ENCODE measurements around the gene NLRC5. TPM values are rescaled to one million over a fixed set of nuclear protein-coding genes. Genes with fewer than 3 reads are reported as not detected.

NLRC5 gene
- total and polyA plus RNA-seq, 9 of the 15 experiments (the other 6 are each of a cell fraction or from before 2014, with no cell fraction given), result 0.59 to 0.71 TPM; not detected in 7

- Histone ChIP-seq H3K36me3 (ENCODE audit: control insufficient read depth, insufficient read depth, low read length) (no peaks in the 10 kb centered on the region), H4K20me1 (replicated peaks; ENCODE audit: control insufficient read depth, insufficient read depth, low read length) (no peaks in the 10 kb centered on the region), H3K9me3 (replicated peaks; ENCODE audit: control insufficient read depth, insufficient read depth, low read depth, low read length) (no peaks in the 10 kb centered on the region), H3K79me2 (ENCODE audit: control insufficient read depth, insufficient read depth, low read length) (no peaks in the 10 kb centered on the region), H3K4me1 (replicated peaks in 1 of 2; ENCODE audit: control insufficient read depth in 2 of 2, insufficient read depth in 2 of 2, low read length in 2 of 2) (peaks cover 4 to 22% of the 10 kb centered on the region in 2 experiments; a peak in 4 of 5 replicates), H3K4me3 (no peak overlapping the region), H2AFZ (ENCODE audit: low read depth, low read length) (peak overlapping the region; percentile 87), H3K9me1 (ENCODE audit: control insufficient read depth, insufficient read depth, low read length) (no peaks in the 10 kb centered on the region), H3K9ac (ENCODE audit: insufficient read depth in 1 of 2, low read depth in 2 of 2, low read length in 2 of 2) (0 out of 4 replicates have a peak overlapping the region, but pooled peaks of 1 of the 2 experiments have one; percentile 6), H3K27me3 (ENCODE audit: control insufficient read depth in 2 of 2, insufficient read depth in 2 of 2, low read length in 2 of 2) (peaks cover under 1 to 6% of the 10 kb centered on the region in 2 experiments; a peak in 4 of 5 replicates), H3K4me2 (ENCODE audit: insufficient read depth, low read length) (peak overlapping the region; percentile 4; the same call in 1 of the 2 replicates), H3K27ac (ENCODE audit: extremely low read depth, low read depth, low read length) (peak overlapping the region; percentile 53; the same call in 1 of the 3 replicates)
- 32% methylated on average over 26 of the region's 30 CpGs for WGBS (ENCODE audit: insufficient coverage, low coverage, missing lambda C conversion rate)
- in situ Hi-C loops (cut with MboI), result no loop called here
- ChIA-PET POLR2A (interaction anchor here (0.6 to 1.5 kb wide), 6 partner anchors 14 to 69 kb away, joined by 3 to 4 read pairs (median 3); no protein-coding TSS in a partner anchor), CTCF (ENCODE audit: low intra/inter-chr PET ratio) (interaction anchor here (0.6 to 2.0 kb wide), 4 partner anchors 80 to 498 kb away, joined by 3 to 6 read pairs (median 4); no protein-coding TSS in a partner anchor)
- DNase-seq (ENCODE audit: extremely low read depth in 1 of 4, low spot score in 3 of 4) (peak; percentile 85 to 94 (median 86)), FAIRE-seq (peak; percentile 84), ATAC-seq (peak; percentile 90)
- intact Hi-C loops (cut with micrococcal nuclease), result loop anchor here (1.0 to 5.0 kb wide), 3 partner anchors 53 to 204 kb away; no protein-coding TSS in a partner anchor
- no TSS peak for BruUV-seq (replicated peaks)
- TF ChIP-seq TGIF2 (CRISPR knock-in tag; IDR thresholded peaks at IDR 0.05) (no peak), SIN3B (IDR thresholded peaks at IDR 0.05; ENCODE audit: low read depth) (no peak), MEF2A (IDR thresholded peaks at IDR 0.05; ENCODE audit: control insufficient read depth, low read depth, low read length) (no peak), ZNF512 (tag; IDR thresholded peaks at IDR 0.05) (no peak), LEF1 (IDR thresholded peaks at IDR 0.05) (0 out of 2 replicates have a peak, but pooled peaks have one; percentile 37), RBM14 (IDR thresholded peaks at IDR 0.05; ENCODE audit: borderline replicate concordance, insufficient read depth, low read depth, low read length) (no peak), NUFIP1 (IDR thresholded peaks at IDR 0.05; ENCODE audit: partially characterized antibody) (no peak), ZNF696 (CRISPR knock-in tag; conservative IDR thresholded peaks at IDR 0.05) (no peak), NELFE (IDR thresholded peaks at IDR 0.05; ENCODE audit: insufficient read depth, insufficient read length) (no peak), PKNOX1 (IDR thresholded peaks at IDR 0.05) (no peak), PBX2 (CRISPR knock-in tag; IDR thresholded peaks at IDR 0.05; ENCODE audit: low read depth) (no peak), PBX2 (tag; conservative IDR thresholded peaks at IDR 0.05; ENCODE audit: low read depth) (no peak), TFAM (CRISPR knock-in tag; conservative IDR thresholded peaks at IDR 0.05) (no peak)
Observed at GRCh38 chr16:56964243-56965148, 24.9 kb upstream of the NLRC5 start.
